Measurements from ENCODE around the gene RAB9A.

The RAB9A gene

DNA sequence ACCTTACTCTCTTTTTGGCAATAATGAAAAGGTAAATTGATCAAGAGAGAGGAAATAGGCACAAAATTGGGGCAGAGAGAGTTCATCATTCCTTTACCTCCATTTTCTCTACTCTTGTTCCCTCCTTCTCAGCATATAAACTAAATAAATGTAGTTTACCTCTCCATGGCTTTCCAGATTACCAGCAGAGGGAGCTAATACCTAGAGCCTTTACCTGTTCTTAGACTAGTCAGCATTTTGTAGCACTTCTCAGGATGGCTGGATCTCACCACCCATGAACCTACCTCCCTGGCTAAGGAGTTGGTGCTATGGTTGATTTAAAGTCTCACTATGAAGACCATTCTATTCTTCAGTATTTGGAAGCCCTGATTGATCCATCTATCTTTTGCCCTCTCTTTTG is 61.3 kb downstream of the RAB9A start:
- DNase-seq (no peak), ATAC-seq (no peak)

DNA sequence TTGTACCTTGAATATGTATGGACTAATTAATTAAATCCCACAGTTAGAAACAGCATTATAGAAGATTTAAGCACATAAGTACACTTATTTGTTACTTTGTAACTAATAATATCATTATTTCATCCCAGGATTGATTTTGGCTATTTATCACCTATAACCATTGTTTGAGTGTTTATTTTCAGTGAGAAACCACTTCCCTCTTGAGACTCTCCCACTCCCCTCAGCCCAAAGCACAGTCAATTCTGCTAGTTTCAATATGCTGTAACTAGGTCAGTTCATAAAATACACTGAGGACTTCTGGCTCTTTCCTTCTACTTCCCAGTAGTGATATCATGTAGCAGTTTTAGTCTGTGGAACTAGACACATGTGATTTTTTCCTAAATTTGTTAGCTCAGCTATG is 61.9 kb downstream of the RAB9A start:
- no peak for ATAC-seq

DNA sequence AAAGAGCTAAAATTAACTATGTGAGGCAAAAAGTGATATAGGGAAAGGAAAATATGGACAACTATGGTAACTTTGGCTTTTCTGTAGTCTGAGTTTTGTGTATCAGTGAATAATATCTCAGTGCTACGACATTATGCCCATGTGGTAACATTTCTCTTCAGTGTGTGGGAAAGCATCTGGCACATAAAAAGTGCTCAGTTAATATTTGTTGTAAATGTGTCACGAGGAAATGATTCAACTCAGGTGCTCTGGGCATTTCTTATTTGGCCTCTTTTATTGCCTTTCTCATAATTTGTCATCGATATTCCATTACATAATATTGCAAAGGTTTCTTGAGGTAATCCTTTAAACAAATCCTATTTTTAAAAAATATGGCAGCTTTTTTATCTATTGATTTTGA is 63.2 kb downstream of the RAB9A start:
- DNase-seq = no peak
- ATAC-seq = no peak

More for the DNA sequence above, 61.9 kb downstream of the RAB9A start:
- no peak for DNase-seq

DNA sequence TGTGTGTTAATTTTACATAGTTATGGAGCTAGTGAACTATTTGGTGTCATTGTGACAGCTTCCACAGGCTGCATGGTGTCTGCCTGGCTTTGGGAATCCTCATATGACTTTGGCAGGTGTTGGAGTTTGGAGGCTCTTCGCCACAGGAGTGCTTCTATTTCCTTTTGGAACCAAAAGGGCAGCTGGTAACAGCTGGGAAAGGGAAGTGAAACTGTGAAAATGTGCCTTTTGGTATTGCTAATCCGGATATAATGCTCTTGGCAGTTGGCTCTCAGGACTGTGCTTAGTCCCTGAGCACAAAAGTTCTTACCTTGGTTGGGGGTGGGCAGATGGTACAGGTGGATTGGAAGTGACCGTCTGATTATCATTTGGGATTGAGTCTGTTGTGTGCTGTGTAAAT is 63.7 kb downstream of the RAB9A start:
- DNase-seq (no peak), ATAC-seq (no peak)

DNA sequence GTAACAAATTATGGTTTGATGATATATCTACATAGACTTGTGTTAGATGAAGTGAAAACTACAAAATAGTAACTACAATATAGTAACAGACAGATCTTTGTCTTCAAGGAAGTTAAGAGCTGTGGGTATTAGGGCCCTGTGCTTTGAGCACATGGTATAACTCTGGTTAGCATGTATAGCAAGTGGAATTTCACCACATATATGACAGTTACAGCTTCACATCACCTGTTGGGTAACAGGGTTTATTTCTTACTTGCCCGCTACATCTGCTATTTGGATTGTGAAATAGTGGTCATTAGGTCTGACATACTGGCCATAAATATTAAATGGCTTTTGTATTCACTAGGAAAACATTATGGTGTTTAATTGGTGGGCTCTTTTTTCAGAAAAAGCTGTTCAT is 65.8 kb downstream of the RAB9A start:
- ATAC-seq = no peak

DNA sequence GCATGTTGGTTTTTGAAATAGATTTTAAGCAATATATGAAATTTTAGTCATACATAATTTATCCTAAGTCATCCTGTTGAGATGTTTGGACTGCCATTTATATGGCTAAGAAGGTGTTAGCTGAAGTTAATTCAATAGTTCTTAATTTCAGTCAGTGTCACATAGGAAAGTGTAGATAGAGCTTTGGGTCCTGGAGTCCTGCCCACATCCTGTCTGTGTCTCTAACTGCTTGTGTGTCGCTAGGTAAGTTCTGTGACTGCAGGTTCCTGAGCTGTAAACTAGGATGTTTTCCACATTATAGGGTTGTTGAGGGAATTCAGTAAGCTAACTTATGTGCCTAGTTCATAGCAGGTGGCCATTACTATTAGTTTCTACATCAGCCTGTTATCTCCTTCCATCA is 66.3 kb downstream of the RAB9A start:
- no peak for ATAC-seq
- DNase-seq = no peak

More for the DNA sequence above, 65.8 kb downstream of the RAB9A start:
- DNase-seq = no peak

DNA sequence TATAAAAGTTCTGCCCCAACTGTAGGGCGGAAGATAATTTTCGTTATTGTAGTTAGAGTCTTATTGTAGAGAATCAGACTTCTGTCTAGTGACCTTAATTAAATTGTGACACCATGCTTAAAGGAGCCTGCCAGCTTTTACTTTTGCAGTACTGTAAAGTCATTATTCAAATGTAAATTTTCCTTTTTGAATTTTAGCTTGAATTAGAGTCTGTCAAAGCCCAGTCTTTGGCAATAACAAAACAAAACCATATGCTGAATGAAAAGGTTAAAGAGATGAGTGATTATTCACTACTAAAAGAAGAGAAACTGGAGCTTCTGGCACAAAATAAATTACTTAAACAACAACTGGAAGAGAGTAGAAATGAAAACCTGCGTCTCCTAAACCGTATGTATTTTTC is 67.5 kb downstream of the RAB9A start:
- DNase-seq (no peak), ATAC-seq (no peak)

DNA sequence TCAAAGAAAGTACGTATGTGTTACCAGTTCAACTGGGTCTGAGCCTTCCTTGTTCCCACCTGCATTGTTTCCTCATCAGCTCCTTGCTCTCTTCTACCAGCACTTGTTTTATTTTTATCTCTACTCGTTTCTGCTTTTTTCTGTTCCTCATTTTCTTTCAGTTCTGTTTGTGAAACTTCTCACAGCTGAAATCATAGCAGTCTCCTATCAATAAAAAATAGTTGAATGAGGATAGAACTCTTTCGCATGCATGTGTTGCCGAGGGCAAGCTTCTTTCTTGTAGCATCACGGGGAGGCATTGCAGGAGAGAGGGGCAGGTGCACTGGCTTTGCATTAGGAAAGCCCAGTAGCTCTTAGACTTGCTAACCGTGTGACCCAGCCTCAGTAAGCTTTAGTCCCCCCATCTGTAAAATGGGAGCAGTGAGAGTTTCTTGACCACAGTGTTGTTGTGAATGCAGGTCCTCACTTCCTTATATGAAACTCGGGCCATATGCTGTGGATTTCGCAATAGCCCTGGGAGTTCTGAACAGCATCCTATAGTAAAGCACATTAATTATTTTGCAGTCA is 70.3 kb downstream of the RAB9A start:
- DNase-seq (no peak), ATAC-seq (no peak)
